C4-2B (cell line): Measurements from ENCODE around the gene TMEM266.

ENCODE experiments used
- H3K27ac ChIP-seq: fragments of 450-650 bp; 2 replicates; pipeline ENCODE4 v1.5.1; 2017
- ZFX ChIP-seq: fragments of 450-650 bp; IDR thresholded peaks from 2 replicates; pipeline ENCODE4 v1.6.1; 2017
- TF ChIP-seq, protein P1 (sequence below): fragments of 450-650 bp; conservative IDR thresholded peaks from 2 replicates; pipeline ENCODE4 v1.5.1; 2017; ENCODE audit warnings: mild to moderate bottlenecking

Gene TMEM266

DNA sequence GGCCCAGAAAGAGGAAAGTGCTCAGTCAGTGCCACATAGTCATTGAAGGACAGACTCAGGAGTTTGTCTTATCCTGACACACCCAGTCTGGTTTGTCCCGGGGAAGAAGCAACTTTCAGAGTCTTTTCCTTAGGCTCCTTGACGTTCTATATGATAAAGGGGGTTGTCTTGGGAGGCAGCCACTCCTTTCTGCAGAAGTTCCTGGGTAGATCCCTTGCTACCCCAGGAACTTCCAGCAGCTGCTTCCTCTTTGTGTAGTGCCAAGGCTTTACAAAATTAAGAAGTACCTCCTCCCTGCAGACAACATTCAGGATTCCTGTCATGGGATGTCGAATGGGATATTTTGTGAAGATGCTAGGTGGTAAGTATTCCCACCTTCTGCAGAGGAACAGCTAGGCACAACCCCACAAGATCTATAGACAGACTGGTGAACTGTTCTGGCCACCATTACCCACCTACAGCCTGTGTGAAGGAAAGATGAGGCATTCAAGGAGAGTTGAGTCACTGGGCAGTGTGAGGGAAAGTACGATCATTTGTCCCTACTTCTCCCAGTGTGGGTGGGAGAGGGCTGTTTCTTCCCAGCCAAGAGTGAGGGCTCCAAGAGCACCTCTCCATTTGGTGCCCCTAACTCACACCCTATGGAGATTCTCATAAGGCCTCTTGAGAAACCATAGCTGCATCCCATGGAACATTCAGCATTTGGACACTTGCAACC, 11.3 kb downstream of the TMEM266 start:
- no peak overlapping the region for H3K27ac ChIP-seq
- TF ChIP-seq, protein P1, sequence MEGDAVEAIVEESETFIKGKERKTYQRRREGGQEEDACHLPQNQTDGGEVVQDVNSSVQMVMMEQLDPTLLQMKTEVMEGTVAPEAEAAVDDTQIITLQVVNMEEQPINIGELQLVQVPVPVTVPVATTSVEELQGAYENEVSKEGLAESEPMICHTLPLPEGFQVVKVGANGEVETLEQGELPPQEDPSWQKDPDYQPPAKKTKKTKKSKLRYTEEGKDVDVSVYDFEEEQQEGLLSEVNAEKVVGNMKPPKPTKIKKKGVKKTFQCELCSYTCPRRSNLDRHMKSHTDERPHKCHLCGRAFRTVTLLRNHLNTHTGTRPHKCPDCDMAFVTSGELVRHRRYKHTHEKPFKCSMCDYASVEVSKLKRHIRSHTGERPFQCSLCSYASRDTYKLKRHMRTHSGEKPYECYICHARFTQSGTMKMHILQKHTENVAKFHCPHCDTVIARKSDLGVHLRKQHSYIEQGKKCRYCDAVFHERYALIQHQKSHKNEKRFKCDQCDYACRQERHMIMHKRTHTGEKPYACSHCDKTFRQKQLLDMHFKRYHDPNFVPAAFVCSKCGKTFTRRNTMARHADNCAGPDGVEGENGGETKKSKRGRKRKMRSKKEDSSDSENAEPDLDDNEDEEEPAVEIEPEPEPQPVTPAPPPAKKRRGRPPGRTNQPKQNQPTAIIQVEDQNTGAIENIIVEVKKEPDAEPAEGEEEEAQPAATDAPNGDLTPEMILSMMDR, result no peak
- TF ChIP-seq ZFX, result no peak

DNA sequence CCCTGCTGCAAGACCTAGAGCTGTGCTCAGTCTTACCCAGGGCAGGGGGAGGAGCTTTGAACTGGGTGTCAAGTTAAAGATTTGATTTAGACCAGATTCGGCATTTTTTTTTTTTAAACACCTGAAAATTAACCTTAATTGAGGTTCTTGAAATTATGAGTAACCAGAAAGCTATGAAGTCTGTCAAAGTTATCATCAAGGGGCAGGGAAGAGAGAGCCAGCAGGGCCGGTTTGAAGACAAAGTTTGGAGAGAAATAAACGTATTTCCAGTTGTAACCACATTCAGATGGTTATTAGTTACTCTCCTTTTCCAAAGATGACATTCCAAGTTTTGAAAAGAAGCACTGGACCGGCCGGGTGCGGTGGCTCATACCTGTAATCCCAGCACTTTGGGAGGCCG, 12.0 kb downstream of the TMEM266 start:
- H3K27ac ChIP-seq, result no peak overlapping the region
- TF ChIP-seq ZFX, result no peak
- TF ChIP-seq, protein P1, result no peak

DNA sequence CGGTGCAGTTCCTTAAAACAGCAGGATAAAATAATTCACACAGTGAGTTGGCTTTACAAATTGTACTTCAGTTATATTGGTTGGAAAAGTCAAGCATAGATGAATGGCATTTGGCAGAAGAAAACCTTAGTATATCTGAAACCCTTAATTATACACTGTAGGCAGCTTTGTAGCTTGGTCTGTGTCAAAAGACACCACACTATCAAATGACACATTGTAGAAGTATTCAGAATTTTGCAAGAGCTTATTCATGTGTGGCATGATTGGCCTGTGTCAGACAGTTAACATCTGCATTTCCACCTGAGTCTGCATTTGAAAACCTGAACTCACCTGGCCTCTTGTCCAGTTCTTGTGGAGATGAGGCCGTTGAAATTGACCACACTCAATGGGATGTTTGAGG, 13.8 kb downstream of the TMEM266 start:
- no peak overlapping the region for H3K27ac ChIP-seq
- TF ChIP-seq, protein P1, result no peak
- no peak for TF ChIP-seq ZFX

DNA sequence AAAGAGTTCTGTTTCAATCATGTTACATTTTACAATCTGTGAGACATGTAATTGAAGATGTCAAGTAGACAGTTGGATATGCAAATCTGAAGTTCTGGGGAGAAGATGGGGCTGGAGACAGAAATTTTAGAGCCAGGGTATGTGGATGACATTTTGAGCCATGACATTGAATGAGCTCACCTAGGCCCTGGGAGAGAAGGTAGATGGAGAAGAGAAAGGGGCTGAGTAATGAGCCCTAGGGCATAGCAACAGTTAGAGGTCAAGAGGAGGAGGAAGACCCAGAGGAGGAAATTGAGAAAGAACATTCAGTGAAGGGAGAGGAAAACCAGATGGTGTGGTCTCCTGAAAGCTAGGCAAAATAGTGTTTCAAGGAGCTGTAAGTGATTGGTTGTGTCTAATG, 15.3 kb downstream of the TMEM266 start:
- no peak for TF ChIP-seq ZFX
- TF ChIP-seq, protein P1, result no peak

DNA sequence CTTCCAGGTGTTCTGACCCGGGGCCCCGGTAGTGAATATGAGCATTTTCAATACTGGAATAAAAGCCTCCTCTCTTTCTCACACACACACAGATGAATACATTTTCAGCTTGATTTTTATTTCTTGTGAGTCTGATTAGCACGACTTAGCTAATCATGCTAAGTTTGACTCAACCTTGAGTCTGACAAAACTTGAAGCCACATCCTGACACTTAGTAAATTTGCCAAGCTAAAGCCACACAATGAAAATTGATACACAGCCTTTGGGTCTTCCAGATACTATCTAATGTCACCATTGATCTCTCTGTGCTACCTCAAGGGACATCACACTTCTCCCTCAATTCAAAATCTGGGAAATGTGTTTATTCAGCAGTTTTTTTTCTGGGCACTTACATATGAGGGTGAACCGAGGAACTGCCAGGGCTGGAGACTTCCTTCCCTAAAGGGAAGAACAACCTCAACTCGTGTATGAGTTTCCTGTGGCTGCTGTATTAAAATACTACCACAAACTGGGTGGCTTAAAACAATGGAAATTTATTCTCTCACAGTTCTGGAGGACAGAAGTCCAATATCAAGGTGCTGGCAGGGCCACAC, 18.6 kb downstream of the TMEM266 start:
- no peak overlapping the region for H3K27ac ChIP-seq
- TF ChIP-seq ZFX, result no peak
- TF ChIP-seq, protein P1, result no peak

More for the DNA sequence above, 15.3 kb downstream of the TMEM266 start:
- H3K27ac ChIP-seq, result no peak overlapping the region

DNA sequence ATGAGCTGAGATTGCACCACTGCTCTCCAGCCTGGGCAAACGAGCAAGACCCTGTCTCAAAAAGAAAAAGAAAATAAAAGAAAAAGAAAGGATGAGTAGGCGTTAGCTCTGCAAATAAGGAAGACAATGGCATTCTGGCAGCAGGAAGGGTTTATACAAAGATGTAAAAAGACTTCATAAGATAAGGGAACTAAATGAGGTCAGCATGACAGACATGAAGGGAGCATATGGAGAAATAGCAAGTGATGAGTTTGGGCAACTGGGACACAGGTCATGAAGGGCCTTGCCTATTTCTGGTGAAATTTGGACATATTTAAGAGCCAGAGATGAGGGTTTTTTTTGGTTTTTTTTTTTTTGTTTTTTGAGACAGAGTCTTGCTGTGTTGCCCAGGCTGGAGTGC, 24.5 kb downstream of the TMEM266 start:
- no peak for TF ChIP-seq ZFX
- TF ChIP-seq, protein P1, result no peak

DNA sequence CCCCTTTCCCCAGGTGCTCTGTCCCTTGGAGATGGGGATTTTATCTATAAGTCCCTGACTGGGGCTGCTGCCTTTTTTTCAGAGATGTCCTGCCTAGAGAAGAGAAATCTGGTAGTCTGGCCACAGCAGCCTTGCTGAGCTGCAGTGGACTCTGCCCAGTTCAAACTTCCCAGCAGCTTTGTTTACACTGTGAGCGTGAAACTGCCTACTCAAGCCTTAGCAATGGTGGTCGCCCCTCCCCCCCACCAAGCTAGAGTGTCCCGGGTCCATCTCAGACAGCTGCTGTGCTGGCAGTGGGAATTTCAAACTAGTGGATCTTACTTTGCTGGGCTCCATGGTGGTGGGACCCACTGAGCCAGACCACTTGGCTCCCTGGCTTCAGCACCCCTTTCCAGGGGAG, 38.9 kb downstream of the TMEM266 start:
- no peak overlapping the region for H3K27ac ChIP-seq
- TF ChIP-seq, protein P1, result no peak
- TF ChIP-seq ZFX, result no peak

More for the DNA sequence above, 24.5 kb downstream of the TMEM266 start:
- H3K27ac ChIP-seq, result no peak overlapping the region
